HepG2 (cell line): Measurements from ENCODE around the gene NAGK. TPM values are rescaled to one million over a fixed set of nuclear protein-coding genes. Genes with fewer than 3 reads are reported as not detected.

Source experiments
- ATAC-seq: fragments of 200-7000 bp; cut with Tn5 transposase; 3 replicates; pipeline ENCODE4 v1.9.1; 2020; ENCODE audit warnings: mild to moderate bottlenecking, moderate library complexity
- BruUV-seq: library from RNA; stranded (reverse); fragments of 400-500 nt; replicated peaks from 2 replicates; lab custom pipeline; 2021; lab: Mats Ljungman, UMichigan
- CTCF ChIA-PET: fragments of 300-600 bp; formaldehyde crosslinking; extraction: SDS; loops from one replicate; lab custom pipeline; 2021; ENCODE audit warnings: low total read pairs, inconsistent platforms, low intra/inter-chr PET ratio; lab: Yijun Ruan, JAX
- POLR2A ChIA-PET: fragments of 350-600 bp; sonication (Branson Sonifier 250); formaldehyde crosslinking; loops from one replicate; lab custom pipeline; 2020; ENCODE audit warnings: antibody characterized with exemption, inconsistent platforms; lab: Yijun Ruan, JAX
- DNase-seq: peaks from one replicate; pipeline ENCODE4 v3.0.0-alpha.2; 2015; ENCODE audit warnings: low spot score
- FAIRE-seq: peaks from 3 replicates; lab custom pipeline; 2011; peaks lifted over from hg19 to GRCh38; lab: Jason Lieb, UNC
- H2AFZ ChIP-seq: one replicate; pipeline ENCODE4 v1.6.1; 2011; ENCODE audit warnings: low read length, inconsistent platforms
- H3K27ac ChIP-seq: fragments of 300-600 bp; 3 replicates; pipeline ENCODE4 v1.8.0; 2011; ENCODE audit warnings: mixed run types, mild to moderate bottlenecking, mixed read lengths, low read length, inconsistent platforms; ENCODE audit not compliant: insufficient read depth; ENCODE audit errors: extremely low read length
- H3K27me3 ChIP-seq, 2 experiments: fragments of 200-600 bp in 1 of 2; 2 replicates in 1 of 2; 3 replicates in 1 of 2; pipeline versions ENCODE4 v1.6.0 to v1.8.0; 2011; ENCODE audit warnings: low read length in 2 of 2, mild to moderate bottlenecking in 2 of 2, moderate library complexity in 2 of 2, inconsistent platforms in 1 of 2; ENCODE audit not compliant: insufficient read depth in 2 of 2, control insufficient read depth in 1 of 2
- H3K36me3 ChIP-seq, 2 experiments: fragments of 200-600 bp in 1 of 2; replicated peaks in 1 of 2; 2 replicates in 1 of 2; 3 replicates in 1 of 2; pipeline versions ENCODE4 v1.5.1 to v1.8.0; 2011; ENCODE audit warnings: low read length in 2 of 2, inconsistent platforms in 1 of 2; ENCODE audit not compliant: insufficient read depth in 2 of 2, control insufficient read depth in 1 of 2
- H3K4me1 ChIP-seq: 2 replicates; pipeline ENCODE4 v1.5.1; 2012; ENCODE audit warnings: low read length, inconsistent platforms; ENCODE audit not compliant: insufficient read depth
- H3K4me2 ChIP-seq: 2 replicates; pipeline ENCODE4 v1.6.0; 2011; ENCODE audit warnings: low read depth, low read length, inconsistent platforms
- H3K4me3 ChIP-seq, 3 experiments: fragments of 200-600 bp in 1 of 3; sonication (generic), shearing (Covaris generic) in 1 of 3; replicated peaks in 1 of 3; 2 replicates each; pipeline ENCODE4 v1.5.1; 2011 to 2016; ENCODE audit warnings: low read length in 3 of 3, inconsistent platforms in 2 of 3, low read depth in 2 of 3, mild to moderate bottlenecking in 2 of 3, control low read depth in 1 of 3, mixed read lengths in 1 of 3; ENCODE audit not compliant: insufficient read depth in 1 of 3
- H3K79me2 ChIP-seq: one replicate; pipeline ENCODE4 v1.6.1; 2011; ENCODE audit warnings: low read length, inconsistent platforms; ENCODE audit not compliant: insufficient read depth
- H3K9ac ChIP-seq: 2 replicates; pipeline ENCODE4 v1.6.0; 2011; ENCODE audit warnings: mild to moderate bottlenecking, low read depth, low read length, inconsistent platforms; ENCODE audit not compliant: insufficient read depth
- H3K9me3 ChIP-seq: 2 replicates; pipeline ENCODE4 v1.5.1; 2012; ENCODE audit warnings: mild to moderate bottlenecking, low read length
- H4K20me1 ChIP-seq: 2 replicates; pipeline ENCODE4 v1.6.0; 2011; ENCODE audit warnings: inconsistent platforms, mild to moderate bottlenecking, low read length, moderate library complexity; ENCODE audit not compliant: insufficient read depth
- ASH2L ChIP-seq: fragments of 300-600, 200-600 bp; sonication (generic); IDR thresholded peaks from 2 replicates; pipeline ENCODE4 v1.7.0; 2017; ENCODE audit warnings: low read depth, mild to moderate bottlenecking, moderate library complexity, mixed read lengths, low read length; ENCODE audit not compliant: insufficient read length
- FOSL2 ChIP-seq: sonication (generic); formaldehyde crosslinking; IDR thresholded peaks from 2 replicates; pipeline ENCODE4 v1.4.0; 2020; ENCODE audit warnings: missing genetic modification reagents
- GLI4 ChIP-seq: sonication (generic); formaldehyde crosslinking; IDR thresholded peaks from 2 replicates; pipeline ENCODE4 v1.5.1; 2020; ENCODE audit warnings: missing genetic modification reagents, mild to moderate bottlenecking, moderate library complexity, borderline replicate concordance
- PAF1 ChIP-seq: IDR thresholded peaks from 2 replicates; pipeline ENCODE4 v1.6.1; 2016; ENCODE audit warnings: missing genetic modification reagents, missing compliant biosample characterization
- SIN3B ChIP-seq: fragments of 150-350 bp; IDR thresholded peaks from 2 replicates; pipeline ENCODE4 v1.6.1; 2014; ENCODE audit warnings: low read length
- ZBTB34 ChIP-seq: sonication (generic); formaldehyde crosslinking; IDR thresholded peaks from 2 replicates; pipeline ENCODE4 v1.8.0; 2022; ENCODE audit warnings: mild to moderate bottlenecking, missing genetic modification reagents
- ZNF567 ChIP-seq: sonication (generic); formaldehyde crosslinking; IDR thresholded peaks from 2 replicates; pipeline ENCODE4 v1.8.1; 2023; ENCODE audit warnings: mild to moderate bottlenecking, missing genetic modification reagents, borderline replicate concordance
- WGBS: methylation state at CpG from one replicate; pipeline ENCODE4 v1.1.6; 2017; ENCODE audit warnings: low lambda C conversion rate; 5-methylcytosine and 5-hydroxymethylcytosine counted together
- in situ Hi-C: cut with HindIII; loops from 2 replicates; pipeline ENCODE4 v1.10.0; 2017; ENCODE audit warnings: low pct_unique_long_range_greater_than_20kb; ENCODE audit not compliant: extremely low pct_ligation_motif_present
- intact Hi-C: fragments of 100-400 bp; cut with micrococcal nuclease; formaldehyde crosslinking; loops from one replicate; pipeline ENCODE4 v1.10.0; 2022; ENCODE audit not compliant: unreplicated experiment
- polyA plus RNA-seq, 8 experiments: library from polyadenylated mRNA; depleted of rRNA in 3 of 8; stranded (reverse) in 7 of 8; unstranded in 1 of 8; fragments of >200 nt; fragmentation: Illumina TruSeq in 4 of 8; extraction: Trizol in 4 of 8; gene quantifications; 2 replicates each; pipeline versions ENCODE4 v1.2.1 to v1.2.3, GENCODE V29; 2011 to 2016; ENCODE audit warnings: low read depth in 4 of 8, missing spikeins in 1 of 8, mixed read lengths in 1 of 8; ENCODE audit not compliant: insufficient read depth in 1 of 8
- total RNA-seq, 5 experiments: library from RNA; depleted of rRNA; stranded (reverse); fragments of >200 nt; fragmentation: Illumina TruSeq; extraction: Trizol; gene quantifications; 2 replicates each; pipeline ENCODE4 v1.2.3, GENCODE V29; 2016; ENCODE audit warnings: low read depth in 1 of 5
- TF ChIP-seq, protein P1 (sequence below): sonication (generic); formaldehyde crosslinking; IDR thresholded peaks from 2 replicates; pipeline ENCODE4 v1.8.1; 2023; ENCODE audit warnings: mild to moderate bottlenecking, moderate library complexity, missing genetic modification reagents

NAGK gene
- total and polyA plus RNA-seq, 2 of the 13 experiments (the other 11 are each of a cell fraction or from before 2014, with no cell fraction given), result 24.4 to 35.2 TPM

DNA sequence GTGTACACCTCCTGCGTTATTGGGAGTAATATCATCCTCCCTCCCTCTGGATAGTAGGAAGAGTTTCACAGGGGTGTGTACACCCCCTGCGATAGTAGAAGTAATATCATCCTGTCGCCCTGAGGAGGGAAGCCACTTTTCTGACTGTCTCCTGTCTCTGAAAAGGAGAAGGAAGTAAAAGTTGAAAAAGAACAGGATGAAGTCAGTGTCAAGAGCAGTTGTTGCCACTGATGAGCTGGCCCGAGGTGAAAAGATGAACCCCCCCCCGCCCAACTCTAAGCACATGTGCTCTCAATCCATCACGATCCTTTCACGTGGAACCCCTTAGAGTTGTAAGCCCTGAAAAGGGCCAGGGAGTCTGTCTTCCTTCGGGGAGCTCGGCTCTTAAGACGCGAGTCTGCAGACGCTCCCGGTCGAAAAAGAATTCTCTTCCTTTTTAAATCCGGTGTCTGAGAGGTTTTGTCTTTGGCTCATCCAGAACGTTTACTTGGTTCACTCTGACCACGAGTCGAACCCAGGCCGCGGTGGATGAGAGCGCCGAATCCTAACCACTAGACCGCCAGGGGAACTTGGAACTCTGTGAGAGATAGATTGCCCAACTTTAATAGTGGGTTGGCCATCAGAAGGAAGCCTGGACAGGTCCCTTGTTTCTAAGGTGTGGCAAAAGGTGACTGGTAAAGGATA lies 22.4 kb upstream of the NAGK start:
- POLR2A ChIA-PET, result interaction anchor here (1.0 kb wide), 1 partner anchor 22 kb away, joined by 3 read pairs; the partner anchor contains the start of gene NAGK
- CTCF ChIA-PET, result no interaction called here

More for the DNA sequence above, 22.4 kb upstream of the NAGK start:
- in situ Hi-C loops, result no loop called here
- H3K4me2 ChIP-seq, result no peak overlapping the region
- H3K79me2 ChIP-seq, result no peaks in the 10 kb centered on the region
- no TSS peak for BruUV-seq
- H3K27ac ChIP-seq, result no peak overlapping the region
- DNase-seq, result no peak
- TF ChIP-seq ASH2L (no peak), ZNF567 (CRISPR knock-in tag) (no peak), FOSL2 (CRISPR knock-in tag) (no peak), PAF1 (CRISPR knock-in tag) (no peak), GLI4 (CRISPR knock-in tag) (no peak), ZBTB34 (no peak), SIN3B (no peak)
- TF ChIP-seq, protein P1, sequence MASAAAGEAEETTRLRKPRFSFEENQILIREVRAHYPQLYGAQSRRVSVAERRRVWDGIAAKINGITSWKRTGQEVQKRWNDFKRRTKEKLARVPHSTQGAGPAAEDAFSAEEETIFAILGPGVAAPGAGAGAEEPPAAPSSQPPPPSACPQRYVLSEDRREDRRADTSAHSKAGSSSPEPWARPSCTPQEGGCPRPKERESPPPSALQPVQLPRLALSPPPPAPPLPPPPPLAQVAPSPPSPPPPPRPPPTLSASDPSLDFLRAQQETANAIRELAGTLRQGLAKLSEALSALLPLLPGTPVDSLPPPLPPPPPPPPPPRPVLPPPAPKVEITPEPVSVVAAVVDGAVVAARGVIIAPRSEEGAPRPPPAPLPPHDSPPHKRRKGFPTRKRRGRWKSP, result no peak
- TF ChIP-seq, all 625 proteins: peak for 0
- intact Hi-C loops, result no loop called here
- no peak overlapping the region for H3K9ac ChIP-seq
- no peaks in the 10 kb centered on the region for H4K20me1 ChIP-seq
- no peak for FAIRE-seq
- H2AFZ ChIP-seq, result no peak overlapping the region
- no peaks in the 10 kb centered on the region for H3K36me3 ChIP-seq
- no peaks in the 10 kb centered on the region for H3K9me3 ChIP-seq
- 46% methylated on average over 23 of the region's 23 CpGs for WGBS
- no peaks in the 10 kb centered on the region for H3K4me1 ChIP-seq
- ATAC-seq, result peak; percentile 37; the same call in 2 of the 3 replicates
- peaks cover 3 to 46% of the 10 kb centered on the region in 2 experiments for H3K27me3 ChIP-seq
- H3K4me3 ChIP-seq, result no peak overlapping the region
